ENCODE measurements around the gene CARD6. TPM values are rescaled to one million over a fixed set of nuclear protein-coding genes. Genes with fewer than 3 reads are reported as not detected.
"Not testable (repeated sequence)": the region's sequence is repeated elsewhere in the genome, so short reads cannot be mapped to it uniquely, and the experiment has no call there.

The CARD6 gene
- total RNA-seq, 1 donor from 2014 or later = not detected

GRCh38 chr5:40871177-40871576 is 30.0 kb downstream of the CARD6 start:
- Histone ChIP-seq H3K27me3 (no peaks in the 10 kb centered on the region), H3F3A (ENCODE audit: low read depth) (no peaks in the 10 kb centered on the region), H3K79me2 (ENCODE audit: low read depth) (no peaks in the 10 kb centered on the region), H3K9ac (no peak overlapping the region), H3K9me3 (ENCODE audit: low read depth) (no peaks in the 10 kb centered on the region), H2AFZ (replicated peaks) (no peak overlapping the region), H4K20me1 (ENCODE audit: low read depth) (no peaks in the 10 kb centered on the region), H3K4me1 (no peaks in the 10 kb centered on the region), H3K36me3 (no peaks in the 10 kb centered on the region), H3K4me3 (no peak overlapping the region), H3K27ac (no peak overlapping the region), H3K4me2 (no peak overlapping the region)
- no peak for DNase-seq (ENCODE audit: low spot score)
- Mint-ChIP-seq H3K9me3 (peaks cover 5% of the 10 kb centered on the region), H3K27ac (no peak overlapping the region), H3K27me3 (ENCODE audit: insufficient read depth, low read depth) (peaks cover 7% of the 10 kb centered on the region), H3K36me3 (no peaks in the 10 kb centered on the region), H3K4me1 (no peaks in the 10 kb centered on the region), H3K4me3 (no peak overlapping the region)
- no peak for TF ChIP-seq EZH2 (IDR thresholded peaks at IDR 0.05)
- TF ChIP-seq CTCF (IDR thresholded peaks at IDR 0.05) = no peak
- TF ChIP-seq EZH2phosphoT487 (IDR thresholded peaks at IDR 0.05) = no peak

GRCh38 chr5:40872253-40872652 is 31.1 kb downstream of the CARD6 start:
- H3K4me2 ChIP-seq; H3K9ac ChIP-seq; H3K4me1 ChIP-seq; H3K27ac ChIP-seq; H3K4me1 Mint-ChIP-seq; H3K36me3 ChIP-seq; H3K27me3 ChIP-seq; H3K79me2 ChIP-seq (ENCODE audit: low read depth); H3K36me3 Mint-ChIP-seq; H3K27me3 Mint-ChIP-seq (ENCODE audit: insufficient read depth, low read depth); H3K4me3 ChIP-seq; H3K4me3 Mint-ChIP-seq; H3K27ac Mint-ChIP-seq; H3F3A ChIP-seq (ENCODE audit: low read depth); H3K9me3 ChIP-seq (ENCODE audit: low read depth); H3K9me3 Mint-ChIP-seq; DNase-seq (ENCODE audit: low spot score); H2AFZ ChIP-seq (replicated peaks); H4K20me1 ChIP-seq (ENCODE audit: low read depth): not testable (repeated sequence)

GRCh38 chr5:40873286-40873880 is 32.2 kb downstream of the CARD6 start:
- Mint-ChIP-seq H3K27ac (no peak overlapping the region), H3K27me3 (ENCODE audit: insufficient read depth, low read depth) (peaks cover 6% of the 10 kb centered on the region), H3K4me1 (no peaks in the 10 kb centered on the region), H3K9me3 (peaks cover 5% of the 10 kb centered on the region), H3K4me3 (no peak overlapping the region), H3K36me3 (no peaks in the 10 kb centered on the region)
- no peaks in the 10 kb centered on the region for H4K20me1 ChIP-seq (ENCODE audit: low read depth)
- no peak overlapping the region for H3K9ac ChIP-seq
- TF ChIP-seq EZH2phosphoT487 (IDR thresholded peaks at IDR 0.05) (no peak), EZH2 (IDR thresholded peaks at IDR 0.05) (no peak), CTCF (IDR thresholded peaks at IDR 0.05) (no peak)
- H3K27ac ChIP-seq = no peak overlapping the region
- no peaks in the 10 kb centered on the region for H3K36me3 ChIP-seq
- H3K27me3 ChIP-seq = no peaks in the 10 kb centered on the region
- H2AFZ ChIP-seq (replicated peaks) = no peak overlapping the region
- no peak overlapping the region for H3K4me2 ChIP-seq
- no peaks in the 10 kb centered on the region for H3K4me1 ChIP-seq
- H3K9me3 ChIP-seq (ENCODE audit: low read depth) = no peaks in the 10 kb centered on the region
- no peaks in the 10 kb centered on the region for H3K79me2 ChIP-seq (ENCODE audit: low read depth)
- DNase-seq (ENCODE audit: low spot score) = no peak
- no peaks in the 10 kb centered on the region for H3F3A ChIP-seq (ENCODE audit: low read depth)
- no peak overlapping the region for H3K4me3 ChIP-seq

- no peaks in the 10 kb centered on the region for H3F3A ChIP-seq (ENCODE audit: low read depth)
- H3K4me3 ChIP-seq = no peak overlapping the region
These were observed 34.8 kb downstream of the CARD6 start for GRCh38 chr5:40875958-40876357.

More at GRCh38 chr5:40875958-40876357, 34.8 kb downstream of the CARD6 start:
- no peak overlapping the region for H3K27ac ChIP-seq
- no peaks in the 10 kb centered on the region for H3K36me3 ChIP-seq
- Mint-ChIP-seq H3K36me3 (no peaks in the 10 kb centered on the region), H3K4me1 (no peaks in the 10 kb centered on the region), H3K27ac (no peak overlapping the region), H3K4me3 (no peak overlapping the region), H3K27me3 (ENCODE audit: insufficient read depth, low read depth) (peaks cover 4% of the 10 kb centered on the region), H3K9me3 (peaks cover 5% of the 10 kb centered on the region)
- no peaks in the 10 kb centered on the region for H3K27me3 ChIP-seq
- no peak overlapping the region for H2AFZ ChIP-seq (replicated peaks)
- no peak overlapping the region for H3K4me2 ChIP-seq
- H3K9me3 ChIP-seq (ENCODE audit: low read depth) = no peaks in the 10 kb centered on the region
- DNase-seq (ENCODE audit: low spot score) = no peak
- no peaks in the 10 kb centered on the region for H4K20me1 ChIP-seq (ENCODE audit: low read depth)
- no peaks in the 10 kb centered on the region for H3K4me1 ChIP-seq
- TF ChIP-seq CTCF (IDR thresholded peaks at IDR 0.05) = no peak
- no peak for TF ChIP-seq EZH2phosphoT487 (IDR thresholded peaks at IDR 0.05)
- no peak for TF ChIP-seq EZH2 (IDR thresholded peaks at IDR 0.05)
- H3K79me2 ChIP-seq (ENCODE audit: low read depth) = no peaks in the 10 kb centered on the region
- H3K9ac ChIP-seq = no peak overlapping the region
